ENCODE measurements around the gene TUBGCP2.
A peak's percentile ranks its signal among the peaks of the same experiment; 100 is the strongest.
"Not testable (repeated sequence)": the region's sequence is repeated elsewhere in the genome, so short reads cannot be mapped to it uniquely, and the experiment has no call there.

The TUBGCP2 gene

DNA sequence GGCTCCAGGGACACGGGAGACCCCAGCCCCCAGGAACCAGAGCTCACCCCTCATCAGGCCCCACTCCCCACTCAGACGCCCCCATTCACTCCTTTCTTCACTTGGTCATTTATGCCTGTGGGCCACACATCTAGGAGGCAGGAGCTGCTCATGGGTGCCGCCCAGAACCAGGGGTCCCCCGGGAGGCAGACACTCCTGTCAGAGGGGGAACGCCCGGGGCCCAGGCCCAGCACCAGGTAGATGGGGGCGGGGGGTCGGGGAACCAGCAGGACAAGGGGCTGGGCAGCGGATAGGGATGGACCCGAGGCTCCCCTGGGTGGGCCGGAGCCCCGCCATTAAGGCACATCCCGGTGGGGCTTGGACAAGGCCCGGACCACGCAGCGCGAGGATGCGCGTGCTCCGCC, 16.2 kb upstream of the TUBGCP2 start:
- no peak for DNase-seq

DNA sequence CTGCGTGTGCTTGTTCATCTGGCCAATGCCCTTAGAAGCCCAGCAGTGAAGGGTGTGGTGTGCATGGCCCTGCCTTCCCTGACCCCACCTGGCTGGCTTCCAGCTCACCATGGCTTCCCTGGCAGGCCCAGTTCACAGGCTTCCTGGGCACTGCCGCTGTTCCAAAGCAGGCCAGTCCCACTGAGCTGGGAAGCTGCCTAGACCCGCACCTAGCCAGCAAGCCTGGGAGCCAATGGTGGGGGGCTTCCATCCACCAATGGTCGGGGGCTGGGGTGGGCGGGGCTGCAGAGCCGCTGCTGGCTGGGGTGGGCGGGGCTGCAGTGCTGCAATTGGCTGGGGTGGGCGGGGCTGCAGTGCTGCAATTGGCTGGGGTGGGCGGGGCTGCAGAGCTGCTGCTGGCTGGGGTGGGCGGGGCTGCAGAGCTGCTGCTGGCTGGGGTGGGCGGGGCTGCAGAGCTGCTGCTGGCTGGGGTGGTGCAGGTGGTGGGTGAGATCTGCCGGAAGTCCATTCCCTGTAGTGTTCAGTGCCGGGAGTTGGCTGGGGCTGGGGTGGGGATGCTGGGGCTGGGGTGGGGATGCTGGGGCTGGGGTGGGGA, 15.6 kb upstream of the TUBGCP2 start:
- peak; percentile 67 to 79 for DNase-seq

DNA sequence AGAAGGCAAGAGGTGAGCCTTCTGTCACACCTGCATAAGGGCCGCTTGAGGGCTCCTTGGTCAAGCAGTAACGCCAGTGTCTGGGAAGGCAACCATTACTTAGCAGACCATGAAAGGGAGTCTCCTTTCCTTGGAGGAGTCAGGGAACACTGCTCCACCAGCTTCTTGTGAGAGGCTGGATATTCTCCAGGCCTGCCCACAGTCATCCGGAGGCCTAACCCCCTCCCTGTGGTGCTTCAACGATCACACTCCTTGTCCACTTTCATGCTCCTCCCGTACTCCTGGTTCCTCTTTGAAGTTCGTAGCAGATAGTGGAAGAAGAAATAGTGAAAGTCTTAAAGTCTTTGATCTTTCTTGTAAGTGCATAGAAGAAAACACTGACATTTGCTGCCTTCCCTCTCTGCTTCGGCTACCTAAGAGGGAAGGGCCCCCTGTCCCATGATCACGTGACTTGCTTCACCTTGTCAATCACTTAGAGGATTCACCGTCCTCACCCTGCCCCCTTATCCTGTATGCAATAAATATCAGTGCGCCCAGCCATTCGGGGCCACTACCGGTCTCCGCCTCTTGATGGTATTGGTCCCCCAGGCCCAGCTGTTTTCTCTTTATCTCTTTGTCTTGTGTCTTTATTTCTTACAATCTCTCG, 13.5 kb upstream of the TUBGCP2 start:
- DNase-seq: not testable (repeated sequence)

DNA sequence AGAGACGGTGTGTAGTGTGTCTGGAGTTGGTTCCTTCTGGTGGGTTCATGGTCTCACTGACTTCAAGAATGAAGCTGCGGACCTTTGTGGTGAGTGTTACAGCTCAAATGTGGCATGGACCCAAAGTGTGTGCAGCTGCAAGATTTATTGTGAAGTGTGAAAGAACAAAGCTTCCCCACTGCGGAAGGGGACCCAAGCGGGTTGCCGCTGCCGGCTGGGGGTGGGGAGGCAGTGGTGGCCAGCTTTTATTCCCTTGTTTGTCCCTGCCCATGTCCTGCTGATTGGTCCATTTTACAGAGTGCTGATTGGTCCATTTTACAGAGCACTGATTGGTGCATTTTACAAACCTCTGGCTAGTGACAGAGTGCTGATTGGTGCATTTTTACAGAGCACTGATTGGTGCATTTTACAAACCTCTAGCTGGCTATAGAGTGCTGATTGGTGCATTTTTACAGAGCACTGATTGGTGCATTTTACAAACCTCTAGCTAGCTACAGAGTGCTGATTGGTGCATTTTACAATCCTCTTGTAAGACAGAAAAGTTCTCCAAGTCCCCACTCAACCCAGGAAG, 12.3 kb upstream of the TUBGCP2 start:
- DNase-seq: not testable (repeated sequence)

DNA sequence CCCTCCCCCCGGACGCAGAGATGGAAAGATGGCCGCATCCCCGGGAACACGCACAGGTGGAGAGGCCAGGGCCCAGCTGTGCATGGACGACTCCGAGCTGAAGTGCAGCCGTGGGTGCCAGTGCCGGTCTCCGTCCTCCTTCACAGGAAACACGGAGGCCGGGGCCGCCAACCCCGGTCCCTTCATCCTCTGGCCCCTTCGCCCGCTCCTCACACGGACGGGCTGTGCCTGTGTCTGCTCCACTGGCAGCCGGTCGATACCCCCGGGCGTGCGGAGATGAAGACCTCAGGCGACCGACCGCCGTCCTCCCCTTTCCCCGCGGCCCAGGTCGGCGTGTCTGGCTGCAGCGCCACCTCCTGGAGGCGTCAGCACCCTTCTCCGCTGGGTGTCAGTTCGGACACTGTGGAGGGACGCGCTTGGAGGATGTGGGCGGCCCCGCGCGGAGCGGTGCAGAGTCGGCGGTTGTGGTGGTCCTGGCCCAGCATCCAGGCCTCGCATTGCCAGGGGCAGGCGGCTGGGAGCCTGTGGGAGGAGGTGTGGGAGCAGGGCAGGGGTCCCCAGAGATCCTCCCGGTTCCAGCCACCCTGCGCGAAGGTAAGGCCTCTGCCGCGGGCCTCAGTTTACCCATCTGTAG, 9.9 kb upstream of the TUBGCP2 start:
- DNase-seq: peak; percentile 84 to 87

DNA sequence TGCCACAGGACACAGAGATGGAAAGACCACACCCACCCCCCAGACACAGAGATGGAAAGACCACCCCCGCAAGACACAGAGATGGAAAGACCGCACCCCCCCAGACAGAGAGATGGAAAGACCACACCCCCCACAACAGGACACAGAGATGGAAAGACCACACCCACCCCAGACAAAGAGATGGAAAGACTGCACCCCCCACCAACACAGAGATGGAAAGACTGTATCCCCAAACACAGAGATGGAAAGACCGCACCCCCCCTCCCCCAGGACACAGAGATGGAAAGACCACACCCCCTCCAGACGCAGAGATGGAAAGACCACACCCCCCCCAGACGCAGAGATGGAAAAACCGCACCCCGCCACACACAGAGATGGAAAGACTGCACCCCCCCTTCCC, 8.1 kb upstream of the TUBGCP2 start:
- DNase-seq: no peak

DNA sequence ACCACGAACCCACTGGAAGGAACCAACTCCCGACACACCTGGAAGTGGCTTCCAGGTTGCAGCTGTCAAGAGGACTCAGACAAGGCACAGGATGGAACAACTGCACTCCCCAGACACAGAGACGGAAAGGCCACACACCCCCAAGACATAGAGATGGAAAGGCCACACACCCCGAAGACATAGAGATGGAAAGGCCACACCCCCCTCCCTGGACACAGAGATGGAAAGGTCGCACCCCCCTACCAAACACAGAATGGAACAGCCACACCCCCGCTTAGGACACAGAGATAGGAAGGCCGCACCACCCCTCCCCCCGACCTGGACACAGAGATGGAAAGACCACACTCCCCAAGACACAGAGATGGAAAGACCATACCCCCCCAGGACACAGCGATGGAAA, 7.6 kb upstream of the TUBGCP2 start:
- DNase-seq: no peak

DNA sequence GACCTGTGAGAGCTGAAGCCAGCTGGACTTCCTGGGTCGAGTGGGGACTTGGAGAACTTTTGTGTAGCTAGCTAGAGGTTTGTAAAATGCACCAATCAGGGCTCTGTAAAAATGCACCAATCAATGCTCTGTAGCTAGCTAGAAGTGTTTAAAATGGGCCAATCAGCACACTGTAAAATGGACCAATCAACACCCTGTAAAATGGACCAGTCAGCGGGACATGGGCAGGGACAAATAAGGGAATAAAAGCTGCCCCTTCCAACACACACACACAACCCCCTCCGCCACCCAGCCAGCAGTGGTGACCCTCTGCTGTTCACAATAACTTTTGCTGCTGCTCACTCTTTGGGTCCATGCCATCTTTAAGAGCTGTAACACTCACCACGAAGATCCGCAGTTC, 7.2 kb upstream of the TUBGCP2 start:
- no peak for DNase-seq

DNA sequence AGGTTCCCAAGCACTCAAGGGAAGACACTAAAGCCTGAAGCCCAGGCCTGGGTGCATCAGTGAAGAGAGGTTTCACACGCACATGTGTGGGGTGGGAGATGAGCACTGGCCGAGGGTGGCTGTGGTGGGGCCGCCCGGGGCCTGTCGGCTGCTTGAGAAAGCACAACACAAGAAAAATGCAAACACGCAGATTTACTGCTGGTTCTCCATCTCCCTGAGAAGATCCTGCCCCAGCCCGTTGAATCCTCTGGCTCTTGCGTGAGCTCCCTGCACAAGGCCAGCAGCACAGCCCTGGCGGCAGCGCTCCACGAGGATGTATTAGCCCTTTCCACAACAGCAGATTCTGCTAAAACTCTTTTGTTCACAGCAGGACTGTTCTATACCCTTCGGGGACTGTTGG, 6.2 kb upstream of the TUBGCP2 start:
- no peak for DNase-seq

DNA sequence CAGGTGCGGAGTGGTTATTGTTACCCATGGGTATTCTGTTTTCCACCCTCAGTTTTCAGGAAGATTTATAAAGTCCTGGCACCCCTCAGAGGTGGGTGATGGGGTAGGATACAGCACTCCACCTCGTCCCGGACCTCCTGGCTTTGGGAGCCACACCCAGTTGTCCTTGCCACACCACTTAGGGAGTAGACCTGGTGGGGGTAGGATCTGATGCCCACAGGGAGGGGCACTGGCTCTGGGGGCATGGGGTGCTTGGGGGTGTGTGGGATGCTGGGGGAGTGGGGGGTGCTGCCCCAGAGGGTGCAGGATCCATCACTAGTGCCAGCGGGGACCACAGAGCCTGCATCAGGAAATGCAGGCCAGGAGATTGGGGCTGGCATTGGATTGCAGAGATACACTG, 4.5 kb upstream of the TUBGCP2 start:
- DNase-seq: no peak

DNA sequence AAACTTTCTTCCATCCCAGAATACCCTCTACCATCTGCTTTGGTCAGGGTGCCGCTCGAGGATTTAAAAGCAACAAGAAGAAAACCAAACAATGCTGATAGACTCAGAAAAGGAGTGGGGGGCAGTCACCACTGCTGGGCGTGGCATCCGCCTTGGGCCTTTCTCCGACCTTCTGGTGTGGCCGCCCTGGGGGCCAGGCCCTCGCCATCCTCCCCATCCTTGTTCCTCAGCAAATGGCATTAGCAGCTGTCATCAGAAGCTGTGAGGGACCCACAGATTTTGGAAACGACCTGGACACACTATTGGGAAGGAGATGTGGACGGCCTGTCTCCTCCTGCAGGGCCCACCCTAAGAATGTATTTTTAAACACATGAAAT, 4.1 kb upstream of the TUBGCP2 start:
- DNase-seq: no peak

DNA sequence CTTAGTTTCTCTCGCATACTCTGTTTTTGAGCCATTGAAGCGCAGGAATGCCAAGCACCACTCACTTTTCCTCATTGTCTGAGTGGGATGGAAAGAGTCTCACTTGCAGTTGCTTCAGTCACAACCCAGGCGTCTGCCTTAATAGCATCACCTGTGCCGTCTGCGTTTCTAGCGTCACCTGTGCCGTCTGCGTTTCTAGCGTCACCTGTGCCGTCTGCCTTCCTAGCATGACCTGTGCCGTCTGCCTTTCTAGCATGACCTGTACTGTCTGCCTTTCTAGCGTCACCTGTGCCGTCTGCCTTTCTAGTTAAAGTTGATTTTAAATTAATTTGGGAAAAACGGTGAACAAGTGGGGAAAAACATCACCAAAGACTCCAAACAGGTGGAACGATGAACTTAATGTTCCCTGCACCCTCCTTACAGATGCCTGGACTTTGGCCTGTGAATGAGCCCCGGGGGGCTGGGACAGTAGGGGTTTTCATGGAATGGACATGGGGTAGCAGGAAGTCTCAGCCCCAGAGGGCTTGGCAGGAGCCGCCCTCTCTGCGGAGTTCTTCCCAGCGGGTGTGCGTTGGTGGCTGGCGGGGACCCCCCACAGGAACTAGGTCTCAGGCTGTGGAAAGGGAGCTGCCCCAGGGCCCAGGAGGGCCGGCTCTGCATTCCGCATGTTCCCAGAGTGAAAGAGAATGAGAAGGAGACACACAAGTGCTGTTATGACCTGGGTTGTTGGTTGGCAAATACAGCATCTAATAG, 3.5 kb upstream of the TUBGCP2 start:
- DNase-seq: no peak

DNA sequence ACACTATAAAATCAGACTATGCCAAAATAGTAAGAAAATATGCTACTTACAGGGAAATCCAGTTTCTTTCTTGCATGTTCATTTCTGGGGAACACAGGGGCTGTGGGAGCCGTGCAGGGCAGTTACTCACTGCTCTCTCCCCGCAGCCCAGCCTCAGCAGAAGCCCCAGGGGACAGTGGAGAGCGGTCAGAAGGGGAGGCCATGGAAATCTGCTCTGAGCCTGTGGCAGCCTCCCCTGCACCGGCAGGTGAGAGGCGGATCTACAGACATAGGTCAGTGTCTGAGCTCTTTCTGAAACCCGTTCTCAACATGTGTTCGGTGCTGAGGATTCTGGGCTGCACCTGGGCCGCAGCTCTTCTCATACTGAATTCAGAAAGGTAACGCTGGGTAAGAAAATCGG, 2.9 kb upstream of the TUBGCP2 start:
- DNase-seq: no peak

DNA sequence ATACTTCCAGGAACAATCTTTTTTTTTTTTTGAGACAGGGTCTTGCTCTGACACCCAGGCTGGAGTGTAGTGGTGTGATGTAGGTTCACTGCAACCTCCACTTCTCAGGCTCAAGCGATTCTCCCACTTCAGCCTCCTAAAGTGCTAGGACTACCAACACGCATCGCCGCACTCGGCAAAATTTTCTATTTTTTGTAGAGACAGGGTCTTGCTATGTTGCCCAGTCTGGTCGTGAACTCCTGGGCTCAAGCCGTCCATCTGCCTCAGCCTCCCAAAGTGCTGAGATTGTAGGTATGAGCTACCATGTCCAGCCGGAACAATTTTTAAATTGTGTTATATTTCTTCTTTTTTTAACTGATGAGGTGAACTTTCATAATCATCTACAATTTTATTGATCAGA, 2.1 kb upstream of the TUBGCP2 start:
- DNase-seq: no peak

DNA sequence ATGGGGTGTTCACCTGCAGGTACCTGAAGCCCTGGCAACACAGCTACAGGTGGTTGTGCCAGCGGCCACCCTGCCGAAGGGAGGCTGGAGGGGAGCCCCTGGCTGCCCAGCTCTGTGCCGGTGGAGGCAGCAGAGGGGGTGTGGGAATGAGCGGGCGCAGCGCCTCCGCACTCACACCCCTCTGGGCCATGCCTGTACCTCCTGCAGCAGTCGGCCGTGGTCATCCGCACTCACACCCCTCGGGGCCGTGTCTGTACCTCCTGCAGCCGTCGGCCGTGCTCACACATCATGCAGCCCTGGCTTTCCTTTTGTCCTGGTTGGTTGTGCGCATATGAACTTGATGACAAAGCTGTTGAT, 1.7 kb upstream of the TUBGCP2 start:
- DNase-seq: no peak

DNA sequence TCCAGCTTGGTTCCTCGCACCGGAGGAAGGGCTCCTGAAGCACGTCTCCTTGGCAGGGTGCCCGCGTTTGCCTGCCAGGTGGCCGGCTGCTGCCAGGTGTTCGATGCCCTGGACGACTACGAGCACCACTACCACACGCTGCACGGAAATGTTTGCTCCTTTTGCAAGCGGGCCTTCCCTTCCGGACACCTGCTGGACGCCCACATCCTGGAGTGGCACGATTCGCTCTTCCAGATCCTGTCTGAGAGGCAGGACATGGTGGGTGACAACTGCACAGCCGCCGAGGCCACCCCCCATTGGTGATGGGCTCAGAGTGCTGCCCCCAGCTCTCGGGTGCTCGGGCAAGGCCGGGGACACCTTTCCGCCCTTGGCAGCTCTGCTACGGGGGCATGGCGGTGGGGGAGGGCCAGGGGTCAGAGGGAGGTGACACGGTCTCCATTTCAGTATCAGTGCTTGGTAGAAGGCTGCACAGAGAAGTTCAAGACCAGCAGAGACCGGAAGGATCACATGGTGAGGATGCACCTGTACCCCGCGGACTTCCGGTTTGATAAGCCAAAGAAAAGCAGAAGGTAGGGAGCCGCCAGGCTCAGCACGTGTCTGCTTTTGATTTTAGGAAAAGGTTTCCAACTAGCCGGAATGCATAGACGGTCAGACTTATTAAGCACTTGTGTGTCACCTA, 1.2 kb upstream of the TUBGCP2 start:
- DNase-seq: no peak

DNA sequence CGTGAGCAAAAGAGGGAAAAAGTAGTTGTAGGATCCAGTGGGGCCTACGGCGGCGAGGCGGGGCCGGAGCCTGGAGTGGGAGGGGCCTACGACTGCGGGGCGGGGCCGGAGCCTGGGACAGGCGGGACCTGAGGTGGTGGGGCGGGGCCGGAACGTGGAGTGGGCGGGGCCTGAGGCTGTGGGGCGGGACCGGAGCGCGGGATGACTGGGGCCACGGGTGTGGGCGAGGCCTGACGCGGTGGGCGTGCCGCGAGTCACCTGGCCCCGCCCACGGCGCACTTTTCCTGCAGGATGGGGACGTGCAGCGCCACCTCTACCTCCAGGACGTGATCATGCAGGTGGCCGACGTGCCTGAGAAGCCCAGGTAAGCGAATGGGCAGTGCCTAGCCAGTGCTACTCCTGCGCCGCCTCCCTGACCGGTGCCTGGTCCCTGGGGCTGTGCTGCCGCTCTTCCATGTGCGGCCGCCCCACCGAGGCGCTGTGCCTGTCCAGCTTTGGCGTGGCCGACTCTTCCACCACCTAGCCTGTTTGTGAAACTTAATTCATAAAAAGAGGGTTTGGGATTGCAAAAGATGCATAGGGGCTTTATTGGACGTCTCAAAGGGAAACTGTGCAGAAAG, 538 bp upstream of the TUBGCP2 start:
- peak; percentile 96 for DNase-seq

DNA sequence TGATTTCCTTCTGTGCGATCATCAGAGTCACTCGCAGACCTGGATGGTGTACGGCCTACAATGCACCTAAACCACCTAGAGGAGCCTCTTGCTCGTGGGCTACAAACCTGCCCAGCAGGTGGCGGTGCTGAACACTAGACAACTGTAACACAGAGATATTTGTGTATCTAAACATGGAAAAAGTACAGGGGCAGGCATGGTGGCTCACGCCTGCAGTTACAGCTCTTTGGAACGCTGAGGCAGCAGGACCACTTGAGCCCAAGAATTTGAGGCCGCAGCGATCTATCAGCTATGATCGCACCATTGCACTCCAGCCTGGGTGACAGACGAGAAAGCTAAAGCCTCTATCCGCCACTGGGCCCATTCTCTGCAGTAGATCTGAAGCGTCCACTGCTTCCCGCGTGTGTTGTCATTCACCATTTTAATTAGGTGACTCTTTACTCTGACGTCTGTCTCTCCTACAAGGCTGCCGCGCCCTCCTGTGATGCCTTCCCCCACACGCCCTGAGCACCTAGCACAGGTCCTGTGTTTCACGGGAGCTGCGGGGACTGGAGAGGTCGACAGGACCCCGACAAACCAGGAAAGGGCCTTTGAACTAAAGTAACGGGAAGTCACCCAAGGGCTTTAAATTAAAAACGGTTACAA, 774 bp downstream of the TUBGCP2 start:
- DNase-seq: peak; percentile 90

DNA sequence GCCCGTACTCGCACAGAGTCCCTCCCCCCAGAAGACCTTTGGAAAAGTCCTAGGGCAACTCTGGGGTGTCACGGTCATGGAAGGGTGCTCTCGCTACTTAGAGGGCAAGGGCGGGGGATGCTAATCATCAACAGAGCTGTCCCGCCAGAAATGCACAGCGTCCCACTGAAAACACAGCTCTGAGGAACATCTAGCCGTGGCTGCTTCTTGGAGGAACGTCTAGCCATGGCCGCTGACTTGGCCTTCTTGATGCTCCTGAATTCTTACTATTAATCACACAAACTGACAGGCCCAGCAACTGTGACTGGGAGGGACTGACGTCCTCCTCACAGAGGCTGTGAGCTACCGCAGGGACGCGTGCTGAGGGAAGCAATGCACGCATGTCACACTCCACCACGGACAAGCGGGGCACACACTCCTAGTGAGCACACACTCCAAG, 1.7 kb downstream of the TUBGCP2 start:
- no peak for DNase-seq

DNA sequence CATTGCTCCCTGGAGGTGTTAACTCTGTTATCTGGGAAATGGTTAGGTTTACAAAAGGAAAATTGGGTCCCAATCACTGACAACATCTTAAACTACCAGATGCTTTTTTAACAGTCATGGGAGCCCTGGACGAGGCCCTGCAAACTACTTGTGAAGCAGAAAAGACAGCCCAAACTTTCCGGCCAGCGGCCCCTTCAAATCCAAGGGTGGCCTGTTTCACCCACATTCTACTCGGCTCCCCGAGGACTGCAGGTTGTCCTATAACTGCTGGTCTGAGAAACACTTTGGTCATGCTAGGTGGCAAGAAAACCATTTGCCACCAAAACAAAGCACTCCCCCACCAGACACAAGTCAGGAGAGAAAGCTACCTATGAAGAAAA, 2.6 kb downstream of the TUBGCP2 start:
- DNase-seq: no peak

DNA sequence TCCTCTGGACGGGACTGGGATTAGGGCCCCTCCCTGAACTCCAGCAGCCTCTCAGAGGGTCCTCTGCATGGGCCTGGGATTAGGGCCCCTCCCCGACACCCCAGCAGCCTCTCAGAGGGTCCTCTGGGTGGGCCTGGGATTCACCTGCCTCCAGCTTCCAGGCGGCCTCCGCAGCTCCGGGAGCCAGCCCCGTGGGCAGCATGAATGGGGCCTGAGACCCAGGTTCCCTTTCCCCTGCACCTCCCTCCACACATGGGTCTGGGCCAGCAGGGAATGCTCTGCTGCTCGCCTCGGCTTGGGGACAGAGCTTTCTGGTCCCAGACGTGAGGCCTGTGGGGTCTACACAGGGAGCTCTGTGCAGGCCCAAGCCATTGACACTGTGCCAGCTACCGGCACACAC, 5.5 kb downstream of the TUBGCP2 start:
- DNase-seq: no peak

DNA sequence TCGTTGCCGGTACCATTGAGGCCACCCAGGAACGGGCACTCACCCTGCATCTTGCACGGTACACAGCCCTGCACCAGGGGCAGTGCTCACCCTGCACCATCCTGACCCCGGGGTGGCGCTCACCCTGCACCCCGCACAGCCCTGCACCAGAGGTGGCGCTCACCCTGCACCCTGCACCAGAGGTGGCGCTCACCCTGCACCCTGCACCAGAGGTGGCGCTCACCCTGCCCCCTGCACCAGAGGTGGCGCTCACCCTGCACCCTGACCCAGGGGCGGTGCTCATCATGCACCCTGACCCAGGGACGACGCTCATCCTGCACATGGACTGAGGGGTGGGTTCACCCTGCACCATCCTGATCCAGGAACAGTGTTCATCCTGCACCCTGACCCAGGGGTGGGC, 6.4 kb downstream of the TUBGCP2 start:
- no peak for DNase-seq
